GM23248 (cell line): ENCODE data around the gene PAPPA. TPM values are rescaled to one million over a fixed set of nuclear protein-coding genes. Genes with fewer than 3 reads are reported as not detected.

Experiments
- DNase-seq: peaks from one replicate; pipeline ENCODE4 v3.0.0-alpha.2; 2015
- H2AFZ ChIP-seq: fragments of 200-600 bp; sonication (generic); 2 replicates; pipeline ENCODE4 v1.6.1; 2016; ENCODE audit warnings: antibody characterized with exemption
- H3F3A ChIP-seq: fragments of 200-600 bp; sonication (generic); 2 replicates; pipeline ENCODE4 v1.6.1; 2016; ENCODE audit warnings: mild to moderate bottlenecking, antibody characterized with exemption, mixed run types; ENCODE audit not compliant: insufficient read depth
- H3K27ac ChIP-seq: fragments of 200-600 bp; sonication (generic); 2 replicates; pipeline ENCODE4 v1.5.1; 2016; ENCODE audit warnings: mild to moderate bottlenecking
- H3K27me3 ChIP-seq: fragments of 200-600 bp; sonication (generic); replicated peaks from 2 replicates; pipeline ENCODE4 v1.6.1; 2016; ENCODE audit warnings: mild to moderate bottlenecking; ENCODE audit not compliant: insufficient read depth
- H3K36me3 ChIP-seq: fragments of 200-600 bp; sonication (generic); 2 replicates; pipeline ENCODE4 v1.6.1; 2016; ENCODE audit warnings: low read depth, mild to moderate bottlenecking
- H3K4me1 ChIP-seq: fragments of 200-600 bp; sonication (generic); 2 replicates; pipeline ENCODE4 v1.6.1; 2016; ENCODE audit warnings: mild to moderate bottlenecking; ENCODE audit not compliant: insufficient read depth
- H3K4me2 ChIP-seq: fragments of 200-600 bp; sonication (generic); one replicate; pipeline ENCODE4 v1.6.1; 2016; ENCODE audit warnings: mild to moderate bottlenecking; ENCODE audit not compliant: unreplicated experiment
- H3K4me3 ChIP-seq: fragments of 200-600 bp; sonication (generic); 2 replicates; pipeline ENCODE4 v1.5.1; 2016; ENCODE audit warnings: mild to moderate bottlenecking
- H3K79me2 ChIP-seq: fragments of 200-600 bp; sonication (generic); 2 replicates; pipeline ENCODE4 v1.6.1; 2016; ENCODE audit warnings: mild to moderate bottlenecking; ENCODE audit not compliant: insufficient read depth
- H3K9ac ChIP-seq: fragments of 200-600 bp; sonication (generic); 2 replicates; pipeline ENCODE4 v1.6.1; 2016; ENCODE audit warnings: mild to moderate bottlenecking
- H3K9me2 ChIP-seq: fragments of 200-600 bp; sonication (generic); 2 replicates; pipeline ENCODE4 v1.6.1; 2016; ENCODE audit warnings: mixed run types, mild to moderate bottlenecking, moderate library complexity; ENCODE audit not compliant: insufficient read depth
- H3K9me3 ChIP-seq: fragments of 200-600 bp; sonication (generic); one replicate; pipeline ENCODE4 v1.6.1; 2017; ENCODE audit warnings: low read depth
- H4K20me1 ChIP-seq: fragments of 200-600 bp; sonication (generic); 2 replicates; pipeline ENCODE4 v1.6.0; 2016; ENCODE audit not compliant: insufficient read depth
- EZH2 ChIP-seq: fragments of 200-600 bp; sonication (generic); IDR thresholded peaks from 2 replicates; pipeline ENCODE4 v1.6.1; 2018; ENCODE audit warnings: antibody characterized with exemption, mild to moderate bottlenecking; ENCODE audit not compliant: insufficient read depth, poor library complexity, severe bottlenecking
- EZH2phosphoT487 ChIP-seq: fragments of 200-600 bp; sonication (generic); IDR thresholded peaks from 2 replicates; pipeline ENCODE4 v1.6.1; 2018; ENCODE audit warnings: antibody characterized with exemption, moderate library complexity, mild to moderate bottlenecking, low read depth; ENCODE audit not compliant: insufficient read depth
- WGBS, 2 experiments: methylation state at CpG; one replicate each; pipeline ENCODE4 v1.1.6; 2015 to 2017; ENCODE audit warnings: low lambda C conversion rate in 2 of 2, low coverage in 1 of 2; ENCODE audit errors: missing lambda C conversion rate in 2 of 2; 5-methylcytosine and 5-hydroxymethylcytosine counted together
- in situ Hi-C: fragments of 300-500 bp; cut with MboI; formaldehyde crosslinking; loops from 2 replicates; pipeline ENCODE4 v1.15.0; 2020
- polyA plus RNA-seq: library from polyadenylated mRNA; unstranded; fragments of >200 nt; fragmentation: Nextera tagmentation; extraction: Ambion mirVana; gene quantifications from 2 replicates; pipeline ENCODE4 v1.2.1, GENCODE V29; 2016
- total RNA-seq: library from RNA; depleted of rRNA; stranded (reverse); fragments of >200 nt; shearing (Covaris generic); gene quantifications from 2 replicates; pipeline ENCODE4 v1.2.3, GENCODE V29; 2014

PAPPA gene
- total and polyA plus RNA-seq, 2 experiments from 2014 or later, result 8.7 to 30.3 TPM

DNA sequence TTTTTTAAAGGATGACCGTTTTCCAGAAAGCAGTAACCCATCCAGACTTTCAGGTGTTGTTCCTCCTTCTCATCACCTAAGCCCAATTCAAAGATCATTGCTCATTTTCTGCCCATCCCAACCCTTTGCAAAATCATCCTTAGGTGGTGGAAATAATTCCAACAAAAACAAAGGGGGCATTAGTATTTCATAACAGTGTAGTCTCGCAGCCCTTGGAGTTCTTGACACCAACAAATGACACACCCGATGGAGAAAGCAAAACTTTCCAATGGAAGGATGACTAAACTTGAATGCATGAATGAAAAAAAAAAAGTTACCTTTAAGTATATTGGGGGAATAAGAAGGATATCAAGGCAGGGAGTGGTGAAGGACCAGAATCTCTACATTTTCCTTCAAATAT lies 117.0 kb downstream of the PAPPA start:
- Histone ChIP-seq H2AFZ (no peak overlapping the region), H3K9ac (no peak overlapping the region), H3K4me3 (no peak overlapping the region), H3K27ac (no peak overlapping the region), H4K20me1 (no peaks in the 10 kb centered on the region), H3K9me3 (no peaks in the 10 kb centered on the region), H3K27me3 (no peaks in the 10 kb centered on the region), H3K4me1 (peaks cover 39% of the 10 kb centered on the region), H3K4me2 (no peak overlapping the region), H3K36me3 (peaks cover 35% of the 10 kb centered on the region), H3F3A (peaks cover 50% of the 10 kb centered on the region), H3K79me2 (no peaks in the 10 kb centered on the region), H3K9me2 (no peaks in the 10 kb centered on the region)
- DNase-seq, result peak; percentile 28
- TF ChIP-seq EZH2phosphoT487, result no peak
- no peak for TF ChIP-seq EZH2
- WGBS, 2 experiments, result 77 to 80% methylated on average over 3 of the region's 3 CpGs
- in situ Hi-C loops, result no loop called here

DNA sequence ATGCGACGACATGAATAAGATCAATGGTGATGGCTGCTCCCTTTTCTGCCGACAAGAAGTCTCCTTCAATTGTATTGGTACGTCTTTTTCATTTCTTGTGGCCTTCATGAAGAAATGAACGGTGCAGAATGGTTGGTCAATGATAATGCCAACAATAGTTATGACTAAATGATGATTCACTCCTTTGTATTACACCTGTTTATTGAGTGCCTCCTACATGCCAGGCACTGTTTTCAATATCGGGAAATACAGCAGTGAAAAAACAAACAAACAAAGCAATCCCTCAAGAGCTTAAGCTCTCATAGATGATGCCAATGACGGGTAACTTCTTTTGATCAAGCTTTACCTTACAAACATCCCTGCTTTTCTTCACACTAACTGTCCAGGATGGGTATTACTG lies 117.7 kb downstream of the PAPPA start:
- Histone ChIP-seq H3K36me3 (peaks cover 31% of the 10 kb centered on the region), H3K4me1 (peaks cover 45% of the 10 kb centered on the region), H3K9me2 (no peaks in the 10 kb centered on the region), H3K27me3 (no peaks in the 10 kb centered on the region), H3F3A (peaks cover 50% of the 10 kb centered on the region), H2AFZ (no peak overlapping the region), H4K20me1 (no peaks in the 10 kb centered on the region), H3K9ac (no peak overlapping the region), H3K4me2 (no peak overlapping the region), H3K4me3 (no peak overlapping the region), H3K27ac (no peak overlapping the region), H3K9me3 (no peaks in the 10 kb centered on the region), H3K79me2 (no peaks in the 10 kb centered on the region)
- TF ChIP-seq EZH2phosphoT487, result no peak
- no peak for TF ChIP-seq EZH2
- in situ Hi-C loops, result no loop called here
- DNase-seq, result no peak
- WGBS, 2 experiments, result 90 to 92% methylated on average over 7 of the region's 7 CpGs

DNA sequence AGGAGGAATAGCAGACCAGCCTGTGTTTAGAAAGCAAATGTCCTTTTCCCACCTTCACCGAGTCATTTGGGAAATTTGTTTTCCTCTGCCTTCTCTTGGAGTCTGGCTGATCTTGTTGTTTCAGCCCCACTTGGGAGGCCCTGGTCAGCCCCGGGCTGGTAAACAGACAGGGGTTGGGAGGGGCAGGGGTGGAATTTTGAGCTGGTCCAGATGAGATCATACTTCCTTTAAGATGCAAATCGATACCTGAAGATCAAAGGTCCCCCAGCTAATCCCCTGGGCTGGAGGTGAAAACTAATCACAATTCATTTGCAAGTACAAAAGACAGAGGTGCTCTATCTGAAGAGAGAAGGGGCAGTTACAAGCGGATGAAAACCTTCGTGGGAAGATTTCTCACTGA lies 118.4 kb downstream of the PAPPA start:
- in situ Hi-C loops, result no loop called here
- Histone ChIP-seq H3K9me3 (no peaks in the 10 kb centered on the region), H3K4me2 (no peak overlapping the region), H3K9ac (no peak overlapping the region), H3K36me3 (peaks cover 31% of the 10 kb centered on the region), H3F3A (peaks cover 44% of the 10 kb centered on the region), H3K4me3 (no peak overlapping the region), H3K27me3 (no peaks in the 10 kb centered on the region), H3K79me2 (no peaks in the 10 kb centered on the region), H3K9me2 (no peaks in the 10 kb centered on the region), H4K20me1 (no peaks in the 10 kb centered on the region), H3K4me1 (peaks cover 39% of the 10 kb centered on the region), H3K27ac (no peak overlapping the region), H2AFZ (no peak overlapping the region)
- no peak for DNase-seq
- 82 to 83% methylated on average over 5 of the region's 5 CpGs for WGBS, 2 experiments
- TF ChIP-seq EZH2, result no peak

GRCh38 chr9:116274293-116274692 lies 120.7 kb downstream of the PAPPA start:
- H4K20me1 ChIP-seq, result no peaks in the 10 kb centered on the region
- no peak overlapping the region for H2AFZ ChIP-seq
- no peaks in the 10 kb centered on the region for H3K79me2 ChIP-seq
- no peaks in the 10 kb centered on the region for H3K9me2 ChIP-seq
- H3K4me2 ChIP-seq, result no peak overlapping the region
- TF ChIP-seq EZH2 (no peak), EZH2phosphoT487 (no peak)
- H3K4me1 ChIP-seq, result peaks cover 45% of the 10 kb centered on the region
- peak; percentile 75 for DNase-seq
- in situ Hi-C loops, result no loop called here
- H3K9ac ChIP-seq, result no peak overlapping the region
- H3K27ac ChIP-seq, result peak overlapping the region; percentile 47
- no peak overlapping the region for H3K4me3 ChIP-seq
- H3K27me3 ChIP-seq, result no peaks in the 10 kb centered on the region
- H3F3A ChIP-seq, result peaks cover 53% of the 10 kb centered on the region
- no peaks in the 10 kb centered on the region for H3K9me3 ChIP-seq
- peaks cover 34% of the 10 kb centered on the region for H3K36me3 ChIP-seq
- WGBS, 2 experiments, result 49 to 55% methylated on average over 2 of the region's 2 CpGs
